Calu3 (cell line): ENCODE measurements around the gene NPS. TPM values are rescaled to one million over a fixed set of nuclear protein-coding genes. Genes with fewer than 3 reads are reported as not detected.

ENCODE experiments used
- Bru-seq: library from RNA; stranded (reverse); fragments of 400-500 nt; gene quantifications from one replicate; lab custom pipeline; 2021; lab: Mats Ljungman, UMichigan
- BruChase-seq, 2 experiments: library from RNA; stranded (reverse); fragments of 400-500 nt; gene quantifications; one replicate each; lab custom pipeline; 2021; lab: Mats Ljungman, UMichigan
- BruUV-seq: library from RNA; stranded (reverse); fragments of 400-500 nt; replicated peaks from 2 replicates; lab custom pipeline; 2021; lab: Mats Ljungman, UMichigan
- CTCF ChIA-PET: fragments of 300-600 bp; sonication (Branson Sonifier 250); formaldehyde crosslinking; loops from one replicate; lab custom pipeline; 2022; ENCODE audit warnings: antibody characterized with exemption; lab: Charles Lee
- DNase-seq: peaks from one replicate; pipeline ENCODE4 v3.0.0; 2022
- H3K27ac Mint-ChIP-seq: one replicate; pipeline ENCODE4 v1.8.0; 2022; ENCODE audit warnings: mixed read lengths; ENCODE audit not compliant: unreplicated experiment
- H3K27me3 Mint-ChIP-seq: one replicate; pipeline ENCODE4 v1.8.0; 2022; ENCODE audit warnings: mixed read lengths; ENCODE audit not compliant: unreplicated experiment
- H3K36me3 Mint-ChIP-seq: one replicate; pipeline ENCODE4 v1.8.0; 2022; ENCODE audit warnings: mild to moderate bottlenecking, moderate library complexity, mixed read lengths; ENCODE audit not compliant: insufficient read depth, unreplicated experiment
- H3K4me1 Mint-ChIP-seq: one replicate; pipeline ENCODE4 v1.8.0; 2022; ENCODE audit warnings: mild to moderate bottlenecking, low read depth, mixed read lengths; ENCODE audit not compliant: unreplicated experiment
- H3K4me3 Mint-ChIP-seq: one replicate; pipeline ENCODE4 v1.8.0; 2022; ENCODE audit warnings: mild to moderate bottlenecking, low read depth, moderate library complexity, mixed read lengths; ENCODE audit not compliant: unreplicated experiment
- H3K9me3 Mint-ChIP-seq: one replicate; pipeline ENCODE4 v1.8.0; 2022; ENCODE audit warnings: low read depth, mixed read lengths; ENCODE audit not compliant: unreplicated experiment
- CTCF ChIP-seq: fragments of 200-600 bp; IDR thresholded peaks from one replicate; pipeline ENCODE4 v1.8.0; 2022; ENCODE audit warnings: antibody characterized with exemption; ENCODE audit not compliant: unreplicated experiment
- intact Hi-C: fragments of 100-400 bp; cut with micrococcal nuclease; formaldehyde crosslinking; loops from one replicate; pipeline ENCODE4 v1.10.0; 2022; ENCODE audit not compliant: unreplicated experiment
- long read RNA-seq: library from polyadenylated mRNA; stranded (forward); transcript quantifications from one replicate; pipeline ENCODE4 v2.0.0, GENCODE V29; 2022
- total RNA-seq: library from RNA; stranded (reverse); gene quantifications from 2 replicates; pipeline ENCODE4 v1.2.3, GENCODE V29; 2022

Gene NPS
- total RNA-seq (not detected in 2 replicates), Bru-seq, nascent RNA (not detected), BruChase-seq, experiment 1, labeled RNA remaining after a 6-hour chase (not detected), BruChase-seq, experiment 2, labeled RNA remaining after a 2-hour chase (not detected)
- long read RNA-seq: 0 reads

- TF ChIP-seq CTCF: no peak
- no peak within 1 kb of the TSS for H3K4me3 Mint-ChIP-seq
- no peak for DNase-seq
- CTCF ChIA-PET: no interaction called here
- H3K9me3 Mint-ChIP-seq: peaks cover 3% of the 10 kb centered on the region
- peaks cover 13% of the 10 kb centered on the region for H3K27me3 Mint-ChIP-seq
- no peaks in the 10 kb centered on the region for H3K4me1 Mint-ChIP-seq
- intact Hi-C loops: no loop called here
- H3K27ac Mint-ChIP-seq: no peak within 1 kb of the TSS
- no peaks in the 10 kb centered on the region for H3K36me3 Mint-ChIP-seq
- BruUV-seq: no TSS peak
Observed at GRCh38 chr10:127549009-127549408, at the start of gene NPS. Gene NPS (plus strand): TSS chr10:127549309. CDS start chr10:127549369, 60 bp downstream.

GRCh38 chr10:127500127-127500526 lies 49.0 kb upstream of the NPS start:
- intact Hi-C loops: no loop called here
- no peak for DNase-seq

GRCh38 chr10:127506094-127506493 lies 43.0 kb upstream of the NPS start:
- intact Hi-C loops: no loop called here

More at GRCh38 chr10:127500127-127500526, 49.0 kb upstream of the NPS start:
- Mint-ChIP-seq H3K4me1 (no peaks in the 10 kb centered on the region), H3K36me3 (no peaks in the 10 kb centered on the region), H3K27ac (no peak overlapping the region), H3K27me3 (peaks cover 64% of the 10 kb centered on the region), H3K9me3 (no peaks in the 10 kb centered on the region), H3K4me3 (no peak overlapping the region)
- BruUV-seq: no TSS peak
- CTCF ChIA-PET: no interaction called here
- no peak for TF ChIP-seq CTCF

GRCh38 chr10:127522298-127522697 lies 26.8 kb upstream of the NPS start:
- H3K4me1 Mint-ChIP-seq: no peaks in the 10 kb centered on the region
- no peak for TF ChIP-seq CTCF
- no peak overlapping the region for H3K4me3 Mint-ChIP-seq
- intact Hi-C loops: no loop called here
- BruUV-seq: no TSS peak
- no peaks in the 10 kb centered on the region for H3K36me3 Mint-ChIP-seq
- no peak for DNase-seq
- H3K9me3 Mint-ChIP-seq: no peaks in the 10 kb centered on the region
- H3K27me3 Mint-ChIP-seq: peaks cover 45% of the 10 kb centered on the region
- no peak overlapping the region for H3K27ac Mint-ChIP-seq
- CTCF ChIA-PET: no interaction called here

More at GRCh38 chr10:127506094-127506493, 43.0 kb upstream of the NPS start:
- H3K4me1 Mint-ChIP-seq: no peaks in the 10 kb centered on the region
- no peaks in the 10 kb centered on the region for H3K36me3 Mint-ChIP-seq
- CTCF ChIA-PET: no interaction called here
- DNase-seq: no peak
- H3K27me3 Mint-ChIP-seq: peaks cover 27% of the 10 kb centered on the region
- H3K27ac Mint-ChIP-seq: no peak overlapping the region
- H3K4me3 Mint-ChIP-seq: no peak overlapping the region
- H3K9me3 Mint-ChIP-seq: no peaks in the 10 kb centered on the region
- BruUV-seq: no TSS peak
- TF ChIP-seq CTCF: no peak
